HUDEP-2 (cell line): ENCODE data around the gene TRPM1.
"Not testable (repeated sequence)": the region's sequence is repeated elsewhere in the genome, so short reads cannot be mapped to it uniquely, and the experiment has no call there.

Source experiments
- DNase-seq, 76 experiments: peaks; one replicate each; lab custom pipeline; 2025; ENCODE audit not compliant: unreplicated experiment in 76 of 76; lab: John Stamatoyannopoulos, UW

Gene TRPM1

GRCh38 chr15:31127596-31128261 is 26.2 kb upstream of the TRPM1 start:
- DNase-seq, result no peak

GRCh38 chr15:31125061-31125460 is 23.5 kb upstream of the TRPM1 start:
- DNase-seq, result no peak

- DNase-seq, result no peak
Measured at GRCh38 chr15:31116423-31117030, 15.0 kb upstream of the TRPM1 start.

GRCh38 chr15:31111091-31111647 is 9.6 kb upstream of the TRPM1 start:
- DNase-seq, result no peak

GRCh38 chr15:31108836-31109235 is 7.3 kb upstream of the TRPM1 start:
- DNase-seq, result no peak

GRCh38 chr15:31106495-31107300 is 5.2 kb upstream of the TRPM1 start:
- DNase-seq, result no peak

GRCh38 chr15:31104003-31104402 is 2.5 kb upstream of the TRPM1 start:
- no peak for DNase-seq

GRCh38 chr15:31102374-31103342 is 1.1 kb upstream of the TRPM1 start:
- no peak for DNase-seq

- no peak for DNase-seq
Measured at GRCh38 chr15:31102039-31102321, 455 bp upstream of the TRPM1 start.

- DNase-seq, result no peak
Measured at GRCh38 chr15:31100738-31101137, 787 bp downstream of the TRPM1 start.

GRCh38 chr15:31098953-31099740 is 2.4 kb downstream of the TRPM1 start:
- DNase-seq, result no peak

- no peak for DNase-seq
Measured at GRCh38 chr15:31098491-31098917, 3.0 kb downstream of the TRPM1 start.

GRCh38 chr15:31096563-31096962 is 5.0 kb downstream of the TRPM1 start:
- no peak for DNase-seq

GRCh38 chr15:31091481-31091880 is 10.0 kb downstream of the TRPM1 start:
- no peak for DNase-seq

- DNase-seq, result no peak
Measured at GRCh38 chr15:31090766-31091165, 10.8 kb downstream of the TRPM1 start.

GRCh38 chr15:31089368-31090047 is 12.0 kb downstream of the TRPM1 start:
- DNase-seq, result no peak

- no peak for DNase-seq
Measured at GRCh38 chr15:31088672-31089367, 12.7 kb downstream of the TRPM1 start.

GRCh38 chr15:31088041-31088440 is 13.5 kb downstream of the TRPM1 start:
- DNase-seq, result not testable (repeated sequence)

GRCh38 chr15:31086344-31086743 is 15.2 kb downstream of the TRPM1 start:
- DNase-seq, result no peak
